Dermis microvascular lymphatic vessel endothelial cell (primary cell): ENCODE data around the gene ARHGAP45. TPM values are rescaled to one million over a fixed set of nuclear protein-coding genes. Genes with fewer than 3 reads are reported as not detected.

ENCODE experiments used
- DNase-seq, 2 donors: peaks; one replicate each; pipeline versions ENCODE4 v3.0.0 to v3.0.0-alpha.2; 2010; ENCODE audit warnings: low read depth in 2 of 2
- total RNA-seq: library from RNA; depleted of rRNA; stranded (reverse); fragments of >200 nt; gene quantifications from 2 replicates; pipeline ENCODE4 v1.2.1, GENCODE V29; 2014

Gene ARHGAP45
- total RNA-seq, 1 donor from 2014 or later, result 24.6 TPM

DNA sequence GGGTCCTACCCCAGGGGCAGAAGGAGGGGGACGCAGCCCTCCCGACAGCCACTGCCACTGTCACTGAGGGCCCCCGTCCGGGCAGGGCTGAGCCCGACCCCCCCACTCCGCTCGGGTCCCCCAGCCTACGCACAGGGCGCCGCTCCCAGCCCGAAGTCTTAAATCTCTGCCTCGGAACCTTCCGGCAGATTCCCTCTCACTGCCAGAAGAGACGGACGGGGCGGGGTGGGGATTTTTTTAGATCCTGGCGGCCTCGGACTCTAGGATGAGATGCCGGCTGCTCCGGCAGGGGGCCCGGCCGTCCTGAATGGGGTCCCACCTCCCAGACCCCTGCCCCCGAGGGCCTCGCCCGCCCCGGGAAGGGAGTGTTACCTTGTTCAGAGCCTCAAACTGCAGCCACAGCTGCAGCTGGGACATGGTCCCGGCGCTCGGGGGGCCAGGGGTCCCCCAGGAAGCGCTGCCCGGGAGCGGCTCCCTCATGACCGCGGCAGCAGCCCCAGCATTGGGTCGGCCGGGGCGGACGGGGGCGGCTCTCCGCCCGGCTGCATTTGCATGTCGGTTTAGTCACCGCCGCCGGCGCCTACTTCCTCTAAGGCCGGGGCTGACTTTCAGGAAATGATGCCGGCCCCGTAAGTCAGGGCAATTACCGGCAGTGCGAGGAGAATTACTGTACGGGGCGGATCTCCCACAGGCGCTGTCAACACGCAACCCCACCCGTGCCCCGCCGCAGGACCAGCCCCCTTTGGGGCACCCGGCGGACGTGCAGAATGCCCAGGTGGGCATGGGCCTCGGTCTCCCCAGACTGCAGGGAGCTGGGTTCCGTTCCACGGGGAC, 65.0 kb downstream of the ARHGAP45 start:
- peak; percentile 76 to 95 for DNase-seq

DNA sequence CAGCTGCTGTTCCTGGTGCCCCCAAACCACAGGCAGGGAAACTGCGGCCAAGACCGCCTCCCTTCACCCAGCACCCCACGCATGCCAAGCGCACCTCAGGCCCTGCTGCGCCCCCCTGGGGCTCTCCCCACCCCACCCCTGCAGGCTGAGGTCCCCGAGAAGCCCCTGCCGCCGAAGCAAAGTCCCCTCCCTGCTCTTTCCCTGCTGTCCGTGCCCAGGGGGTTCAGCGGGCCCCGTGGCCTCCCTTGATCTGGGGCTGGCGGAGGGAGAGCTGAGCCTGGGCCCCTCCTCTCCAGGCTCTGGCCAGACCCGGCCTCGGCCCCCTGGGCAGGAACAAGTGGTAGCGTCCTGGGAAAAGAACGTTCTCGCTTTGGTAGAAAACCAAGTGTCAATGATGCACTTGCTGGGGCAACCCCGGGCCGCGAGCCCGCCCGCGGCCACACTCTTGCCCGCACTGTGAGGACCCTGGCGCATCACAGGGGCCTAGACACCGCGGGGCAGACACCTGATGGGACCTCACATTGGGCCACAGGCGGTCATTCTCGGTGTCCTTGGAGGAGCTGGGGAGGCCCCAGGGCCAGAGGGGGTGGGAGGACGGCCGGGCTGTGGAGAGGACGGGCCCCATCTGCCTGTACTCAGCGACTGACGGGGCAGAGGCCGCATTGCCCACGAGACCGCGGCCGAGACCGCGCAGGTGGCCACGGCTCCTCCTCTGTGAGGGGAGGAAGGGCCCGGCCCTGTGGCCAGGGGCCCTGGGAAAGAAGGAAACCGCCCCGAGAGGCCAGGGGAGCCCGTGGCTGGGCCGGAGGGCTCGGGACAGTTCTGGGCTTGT, 65.8 kb downstream of the ARHGAP45 start:
- DNase-seq, result no peak

DNA sequence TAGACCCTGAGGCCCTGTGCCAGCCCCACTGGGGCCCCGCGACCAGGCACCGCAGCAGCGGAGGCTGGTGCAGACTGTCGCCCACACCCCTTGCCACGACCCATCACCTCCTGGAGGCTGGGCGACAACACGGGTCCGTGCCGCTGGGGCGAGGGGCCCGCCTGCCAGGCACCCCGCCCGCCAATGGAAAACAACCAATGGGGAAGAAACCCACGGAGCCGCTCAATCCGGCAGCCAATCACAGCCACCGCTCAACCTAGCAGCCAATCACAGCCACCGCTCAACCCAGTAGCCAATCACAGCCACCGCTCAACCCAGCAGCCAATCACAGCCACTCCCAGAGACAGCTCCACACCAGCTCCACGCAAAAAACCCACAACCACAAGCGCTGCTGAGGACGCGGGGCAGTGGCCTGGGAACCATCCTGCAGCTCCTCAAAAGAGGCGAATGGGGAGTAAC, 66.5 kb downstream of the ARHGAP45 start:
- no peak for DNase-seq

DNA sequence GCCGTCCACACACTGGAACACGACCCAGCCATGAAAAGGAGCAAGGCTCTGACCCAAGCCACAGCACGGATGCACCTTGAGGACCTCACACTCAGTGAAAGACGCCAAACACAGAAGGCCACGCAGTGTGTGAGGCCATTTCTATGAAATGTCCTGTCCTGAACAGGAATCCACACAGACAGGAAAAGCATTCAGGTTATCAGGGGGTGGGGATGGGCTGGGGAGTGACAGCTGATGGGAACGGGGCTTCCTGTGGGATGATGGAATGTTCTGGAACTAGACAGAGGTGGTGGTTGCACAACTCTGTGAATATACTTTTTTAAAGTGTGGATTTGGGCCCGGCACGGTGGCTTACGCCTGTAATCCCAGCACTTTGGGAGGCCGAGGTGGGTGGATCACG, 67.5 kb downstream of the ARHGAP45 start:
- peak; percentile 35 to 74 for DNase-seq

DNA sequence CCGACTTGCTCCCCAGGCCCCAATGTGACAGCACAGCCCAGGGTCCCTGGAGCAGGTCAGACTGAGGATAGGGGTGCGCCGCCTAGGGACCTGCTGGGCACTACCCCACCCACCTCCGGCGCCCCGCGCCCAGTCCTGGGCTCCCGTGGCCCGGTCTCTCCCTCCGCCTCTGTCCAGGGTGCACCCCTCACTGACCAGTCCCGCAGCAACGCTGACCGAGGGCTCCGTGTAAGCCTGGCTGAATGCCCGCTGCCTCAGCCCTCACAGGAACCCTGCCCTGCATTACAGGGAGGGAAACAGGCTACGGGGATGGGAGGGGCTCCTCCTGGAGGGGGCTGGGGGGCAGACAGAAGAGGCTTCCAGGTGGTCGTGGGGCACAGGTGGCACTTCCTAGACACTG, 68.5 kb downstream of the ARHGAP45 start:
- no peak for DNase-seq

DNA sequence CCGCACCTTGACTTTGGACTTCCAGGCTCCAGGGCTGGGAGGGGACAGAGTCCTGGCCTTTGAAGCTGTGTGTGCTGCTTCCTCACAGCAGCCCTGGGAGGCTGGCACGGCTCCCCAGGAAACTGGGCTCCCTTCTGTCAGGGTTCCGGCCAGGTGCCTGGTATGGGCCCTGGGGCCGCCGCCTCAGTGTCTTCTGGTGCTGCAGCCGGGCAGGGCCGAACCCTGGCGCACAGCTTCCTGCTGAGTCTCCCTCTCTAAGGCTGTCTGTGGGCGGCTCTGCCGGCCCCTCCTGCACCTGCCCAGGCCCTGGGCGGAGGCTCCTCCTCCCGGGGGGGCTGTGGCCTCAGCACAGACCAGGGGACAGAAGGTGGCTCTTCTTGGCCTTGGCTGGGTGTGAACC, 69.2 kb downstream of the ARHGAP45 start:
- no peak for DNase-seq

Other genes starting within 250 kb of the ARHGAP45 start
- 0.38 and 0.39 TPM in 2 replicates for gene PLPPR3, start 245.2 kb upstream of the ARHGAP45 start, total RNA-seq
- not detected in 2 replicates for gene AZU1, start 239.3 kb upstream of the ARHGAP45 start, total RNA-seq
- gene PRTN3, start 226.2 kb upstream of the ARHGAP45 start, total RNA-seq, result not detected in 2 replicates
- gene ELANE, start 214.9 kb upstream of the ARHGAP45 start, total RNA-seq, result not detected in 2 replicates
- 2.2 and 2.5 TPM in 2 replicates for gene CFD, start 207.5 kb upstream of the ARHGAP45 start, total RNA-seq
- gene MED16, start 174.0 kb upstream of the ARHGAP45 start, total RNA-seq, result 20.2 and 30.7 TPM in 2 replicates
- not detected in 2 replicates for gene RNU6-9, start 173.7 kb upstream of the ARHGAP45 start, total RNA-seq
- 29.4 and 47.7 TPM in 2 replicates for gene R3HDM4, start 153.9 kb upstream of the ARHGAP45 start, total RNA-seq
- under 0.01 TPM in 1 of 2 replicates, not detected in the other for gene KISS1R, start 149.8 kb upstream of the ARHGAP45 start, total RNA-seq
- gene ARID3A, start 141.1 kb upstream of the ARHGAP45 start, total RNA-seq, result 4.2 and 7.2 TPM in 2 replicates
- 79.8 and 94.1 TPM in 2 replicates for gene WDR18, start 82.8 kb upstream of the ARHGAP45 start, total RNA-seq
- gene GRIN3B, start 66.7 kb upstream of the ARHGAP45 start, total RNA-seq, result 0.25 and 0.26 TPM in 2 replicates
- gene TMEM259, start 46.0 kb upstream of the ARHGAP45 start, total RNA-seq, result 31.8 and 60.1 TPM in 2 replicates
- gene RNU6-2, start 45.6 kb upstream of the ARHGAP45 start, total RNA-seq, result not detected in 2 replicates
- 92.6 and 93.6 TPM in 2 replicates for gene CNN2, start 40.6 kb upstream of the ARHGAP45 start, total RNA-seq
- 3.7 and 4.6 TPM in 2 replicates for gene ABCA7, start 27.1 kb upstream of the ARHGAP45 start, total RNA-seq
- gene POLR2E, start 28.2 kb downstream of the ARHGAP45 start, total RNA-seq, result 87.6 and 89.4 TPM in 2 replicates
- 461 and 469 TPM in 2 replicates for gene GPX4, start 36.8 kb downstream of the ARHGAP45 start, total RNA-seq
- gene SBNO2, start 107.1 kb downstream of the ARHGAP45 start, total RNA-seq, result 14.8 and 29.0 TPM in 2 replicates
- 67.6 and 69.3 TPM in 2 replicates for gene STK11, start 138.6 kb downstream of the ARHGAP45 start, total RNA-seq
- 0.64 and 1.9 TPM in 2 replicates for gene CBARP, start 170.8 kb downstream of the ARHGAP45 start, total RNA-seq
- gene ATP5F1D, start 174.6 kb downstream of the ARHGAP45 start, total RNA-seq, result 16.8 and 23.6 TPM in 2 replicates
- gene MIDN, start 181.4 kb downstream of the ARHGAP45 start, total RNA-seq, result 4.9 and 7.0 TPM in 2 replicates
- gene CIRBP, start 202.2 kb downstream of the ARHGAP45 start, total RNA-seq, result 118 and 189 TPM in 2 replicates
- gene FAM174C, start 208.4 kb downstream of the ARHGAP45 start, total RNA-seq, result 16.4 and 19.7 TPM in 2 replicates
- gene EFNA2, start 218.7 kb downstream of the ARHGAP45 start, total RNA-seq, result 0.13 and 0.25 TPM in 2 replicates